CD4-positive, alpha-beta T cell treated with Interleukin-15 for 4 hours (primary cell): ENCODE data around the gene AHRR.
A peak's percentile ranks its signal among the peaks of the same experiment; 100 is the strongest.

Experiments
- DNase-seq: peaks from one replicate; pipeline ENCODE4 v3.0.0-alpha.2; 2020; ENCODE audit warnings: low spot score

The AHRR gene

DNA sequence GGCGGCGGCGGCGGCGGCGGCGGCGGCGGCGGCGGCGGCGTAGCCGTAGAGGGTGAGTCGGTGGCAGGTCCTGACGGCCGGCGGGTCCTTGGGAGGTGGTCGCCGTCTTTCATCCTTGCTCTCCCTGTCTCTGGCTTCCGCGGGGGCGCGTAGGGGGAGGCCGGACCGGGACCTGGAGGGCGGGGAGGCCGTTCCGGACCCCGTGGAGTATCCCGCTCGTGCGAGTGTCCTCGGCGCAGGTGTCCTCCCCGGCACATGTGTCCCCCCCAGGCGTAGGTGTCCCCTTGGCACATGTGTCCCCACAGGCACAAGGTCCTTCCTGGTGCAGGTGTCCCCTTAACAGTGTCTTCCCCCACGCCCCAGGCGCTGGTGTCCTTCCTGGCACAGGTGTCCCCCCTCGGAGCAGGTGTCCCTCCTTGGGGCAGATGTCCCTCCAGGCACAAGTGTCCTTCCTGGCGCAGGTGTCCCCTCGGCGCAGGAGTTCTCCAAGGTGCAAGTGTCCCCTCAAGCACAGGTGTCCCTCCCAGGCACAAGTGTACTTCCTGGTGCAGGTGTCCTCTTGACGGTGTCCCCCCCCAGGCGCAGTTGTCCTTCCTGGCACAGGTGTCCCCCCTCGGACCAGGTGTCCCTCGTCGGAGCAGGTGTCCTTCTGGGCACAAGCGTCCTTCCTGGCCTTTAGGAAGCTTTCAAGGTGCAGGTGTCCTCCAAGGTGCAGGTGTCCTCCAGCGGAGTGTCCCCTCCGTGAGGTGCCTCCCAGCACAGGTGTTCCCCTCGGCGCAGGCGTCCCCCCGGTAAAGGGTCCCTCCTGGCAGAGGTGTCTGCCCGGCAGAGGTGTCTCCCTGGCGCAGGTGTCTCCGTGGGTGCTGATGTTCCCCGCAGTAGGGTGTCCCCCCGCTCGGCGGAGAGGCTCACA lies 122.0 kb downstream of the AHRR start:
- peak; percentile 18 for DNase-seq

DNA sequence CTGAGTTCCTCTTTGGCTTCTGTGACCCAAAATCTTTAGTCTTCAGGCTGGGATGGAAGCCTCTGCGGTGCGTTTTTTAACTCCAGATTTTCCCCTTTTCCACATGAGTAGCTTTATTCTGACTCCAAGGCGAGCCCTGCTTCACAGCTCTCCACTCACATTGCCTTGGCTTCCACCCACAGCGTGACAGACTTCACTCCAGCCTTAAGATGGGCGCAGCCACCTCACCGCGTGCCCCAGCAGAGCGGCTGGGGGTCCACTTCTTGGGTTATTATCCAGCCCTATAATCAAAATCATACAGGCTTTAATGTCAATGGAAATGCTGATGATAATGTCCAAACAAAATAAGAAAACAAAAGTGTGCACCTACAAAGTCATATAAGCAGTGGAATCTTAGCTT lies 122.7 kb downstream of the AHRR start:
- DNase-seq: no peak

DNA sequence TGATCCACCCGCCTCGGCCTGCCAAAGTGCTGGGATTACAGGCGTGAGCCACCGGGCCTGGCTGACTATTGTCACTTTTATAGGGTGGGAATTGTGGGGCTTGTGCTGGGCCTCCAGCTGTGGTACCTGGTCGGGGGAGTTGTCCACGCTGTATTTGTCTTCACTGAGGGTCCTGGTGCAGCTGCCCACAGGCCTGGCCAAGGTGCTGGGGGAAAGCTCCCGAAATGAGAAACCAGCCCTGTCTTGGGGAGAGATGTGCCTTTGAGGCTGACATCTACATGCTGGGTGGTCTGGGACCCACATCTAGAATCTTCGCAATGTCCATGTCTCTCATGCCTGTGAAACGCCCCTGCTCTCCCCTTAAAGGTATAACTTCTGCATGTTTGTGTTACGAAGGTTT lies 124.1 kb downstream of the AHRR start:
- DNase-seq: no peak

DNA sequence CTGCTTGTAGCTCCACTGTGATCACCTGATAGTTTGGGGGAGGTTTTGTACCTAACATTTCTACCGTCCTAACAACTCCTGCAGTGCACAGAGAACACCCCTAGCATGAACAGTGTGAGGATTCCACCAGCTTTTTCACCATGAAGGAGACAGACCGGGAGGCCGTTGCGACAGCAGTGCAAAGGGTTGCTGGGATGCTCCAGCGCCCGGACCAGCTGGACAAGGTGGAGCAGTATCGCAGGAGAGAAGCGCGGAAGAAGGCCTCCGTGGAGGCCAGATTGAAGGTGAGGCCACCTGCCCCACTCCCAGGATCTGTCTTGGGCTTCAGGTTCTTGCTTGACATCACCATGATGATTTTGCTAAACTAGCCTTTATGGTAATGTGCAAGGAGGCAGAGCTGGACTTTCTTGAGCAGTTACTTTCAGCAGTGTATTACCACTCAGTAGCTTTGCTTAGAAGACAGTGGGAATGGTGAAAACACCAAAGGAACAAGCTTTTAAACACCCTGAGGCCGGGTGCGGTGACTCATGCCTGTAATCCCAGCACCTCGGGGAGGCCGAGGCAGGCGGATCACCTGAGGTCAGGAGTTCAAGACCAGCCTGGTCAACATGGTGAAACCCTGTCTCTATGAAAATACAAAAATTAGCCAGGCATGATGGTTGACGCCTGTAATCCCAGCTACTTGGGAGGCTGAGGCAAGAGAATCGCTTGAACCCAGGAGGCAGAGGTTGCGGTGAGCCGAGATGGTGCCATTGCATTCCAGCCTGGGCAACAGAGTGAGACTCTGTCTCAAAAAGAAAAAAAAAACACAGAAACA lies 124.8 kb downstream of the AHRR start:
- DNase-seq: no peak

DNA sequence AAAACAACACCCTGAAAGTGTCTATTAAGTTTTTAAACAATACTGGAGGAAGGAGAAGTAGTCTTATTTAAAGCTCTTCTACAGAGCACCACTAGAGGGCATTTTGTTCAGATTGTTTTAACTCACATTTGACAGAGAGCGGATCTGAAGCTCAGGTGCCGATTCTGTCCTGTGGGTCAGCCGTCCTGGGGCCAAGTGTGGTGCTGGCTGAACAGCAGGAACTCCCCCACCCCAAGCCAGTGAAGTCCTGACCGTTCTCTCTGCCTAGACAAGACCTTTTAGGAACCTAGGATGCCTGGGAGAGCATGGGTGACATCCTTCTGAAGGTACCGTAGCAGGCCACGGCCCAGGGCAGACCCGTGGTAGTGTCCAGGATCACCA lies 125.4 kb downstream of the AHRR start:
- DNase-seq: peak; percentile 44

DNA sequence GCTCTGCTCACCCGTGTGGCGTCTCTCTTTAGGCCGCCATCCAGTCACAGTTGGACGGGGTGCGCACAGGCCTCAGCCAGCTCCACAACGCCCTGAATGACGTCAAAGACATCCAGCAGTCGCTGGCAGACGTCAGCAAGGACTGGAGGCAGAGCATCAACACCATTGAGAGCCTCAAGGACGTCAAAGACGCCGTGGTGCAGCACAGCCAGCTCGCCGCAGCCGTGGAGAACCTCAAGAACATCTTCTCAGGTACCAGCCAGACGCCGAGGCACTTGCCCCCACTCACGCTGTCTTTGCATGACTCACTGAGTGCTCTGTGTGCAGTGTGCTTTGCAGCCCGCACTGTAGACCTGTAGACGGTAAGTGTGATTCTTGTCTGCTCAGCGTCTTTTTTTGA lies 126.0 kb downstream of the AHRR start:
- no peak for DNase-seq

DNA sequence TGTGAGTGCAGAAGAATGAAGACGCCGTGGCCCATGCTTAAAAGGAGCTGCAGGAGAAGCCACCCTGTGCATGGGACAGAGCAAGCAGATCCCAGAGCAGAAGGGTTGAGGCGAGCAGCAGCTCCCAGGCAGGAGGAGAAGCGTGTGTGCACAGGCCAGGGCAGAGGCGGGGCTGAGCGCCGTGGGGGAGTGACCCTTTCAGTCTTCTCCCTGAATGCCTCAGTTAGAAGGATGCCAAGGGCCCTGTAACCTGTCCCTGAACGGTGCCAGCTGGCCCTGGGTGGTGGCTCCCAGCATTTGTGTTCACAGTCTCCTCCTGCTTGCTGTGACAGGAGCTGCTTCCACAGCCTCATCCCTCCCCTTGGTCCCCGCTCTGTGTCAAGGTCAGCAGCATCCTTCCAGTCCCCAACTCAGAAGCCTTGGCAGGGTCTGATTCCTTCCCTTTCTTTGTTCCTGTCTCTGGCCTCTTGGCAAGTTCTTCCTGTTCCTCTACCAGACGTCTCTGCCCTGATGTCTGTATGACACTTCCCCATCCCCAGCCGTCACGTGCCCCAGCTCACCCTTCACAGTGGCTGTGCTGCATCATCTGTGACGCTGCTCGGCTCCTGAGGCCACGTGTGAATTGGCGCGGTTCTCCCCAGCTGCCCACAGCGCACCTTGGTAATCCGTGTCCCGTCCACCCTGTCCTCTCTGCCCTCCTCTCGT lies 126.7 kb downstream of the AHRR start:
- no peak for DNase-seq

DNA sequence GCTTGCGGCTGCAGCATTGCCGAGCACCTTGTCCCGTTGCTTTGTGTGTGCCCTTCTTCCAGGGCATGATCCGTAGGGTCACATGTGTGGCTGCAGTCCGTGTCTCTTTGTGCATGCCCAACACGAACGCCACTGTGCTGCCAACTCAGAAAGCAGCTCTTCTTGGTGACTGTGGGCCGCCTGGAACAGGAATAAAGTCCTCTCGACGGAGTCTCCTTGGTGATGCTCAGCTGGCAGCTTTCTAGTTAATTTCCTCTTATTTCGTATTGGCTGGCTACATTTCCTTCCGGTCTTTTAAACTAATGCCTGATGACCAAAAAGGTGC lies 127.2 kb downstream of the AHRR start:
- DNase-seq: no peak

DNA sequence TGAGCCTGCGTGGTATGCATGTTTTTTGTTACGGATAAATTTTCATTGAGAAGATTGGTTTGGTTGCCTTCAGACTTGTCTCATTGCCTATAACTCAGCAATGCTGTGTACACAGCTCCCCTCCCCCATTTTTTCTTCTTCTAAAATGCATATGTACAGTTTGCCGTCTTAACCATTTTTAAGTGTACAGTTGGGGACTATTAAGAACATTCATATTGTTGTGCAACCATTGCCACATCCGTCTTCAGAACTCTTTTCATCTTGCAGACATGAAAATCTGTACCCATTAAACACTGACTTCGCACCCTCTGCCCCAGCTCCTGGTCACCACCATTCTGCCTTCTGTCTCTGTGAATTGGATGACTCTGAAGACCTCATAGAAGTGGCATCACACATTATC lies 127.6 kb downstream of the AHRR start:
- DNase-seq: no peak

DNA sequence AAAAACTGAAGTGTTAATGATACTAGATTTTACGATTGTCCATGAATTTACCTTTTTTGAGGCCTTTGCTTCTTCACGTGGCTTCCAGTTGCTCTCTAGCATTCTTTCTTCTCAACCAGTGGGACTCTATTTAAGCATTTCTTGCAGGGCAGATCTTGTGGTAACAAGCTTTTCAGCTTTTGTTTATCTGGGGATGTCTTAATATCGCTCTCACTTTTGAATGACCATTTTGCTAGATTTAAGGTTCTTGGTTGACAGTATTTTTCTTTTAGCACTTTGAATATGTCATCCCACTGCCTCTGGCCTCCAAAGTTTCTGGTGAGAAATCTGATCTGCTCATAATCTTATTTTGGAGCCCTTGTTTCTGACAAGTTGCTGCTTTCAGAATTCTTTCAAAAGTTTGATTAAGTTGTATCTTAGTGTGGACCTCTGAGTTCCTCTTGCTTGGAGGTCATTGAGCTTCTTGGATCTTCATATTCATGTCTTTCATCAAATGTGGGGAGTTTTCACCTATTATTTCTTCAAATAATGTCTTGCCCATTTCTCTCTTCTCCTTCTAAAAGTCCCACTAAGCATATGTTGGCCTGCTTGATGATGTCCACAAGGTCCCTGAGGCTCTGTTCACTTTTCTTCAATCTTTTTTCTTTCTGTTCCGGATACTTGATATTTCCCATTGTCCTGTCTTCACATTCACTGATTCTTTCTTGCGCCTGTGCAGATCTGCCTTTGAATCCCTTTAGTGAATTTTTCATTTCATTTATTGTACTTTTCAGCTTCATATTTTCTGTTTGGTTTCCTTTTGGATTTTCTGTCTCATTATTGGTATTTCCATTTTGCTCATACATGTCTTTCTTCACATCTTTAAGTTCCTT lies 130.3 kb downstream of the AHRR start:
- no peak for DNase-seq

DNA sequence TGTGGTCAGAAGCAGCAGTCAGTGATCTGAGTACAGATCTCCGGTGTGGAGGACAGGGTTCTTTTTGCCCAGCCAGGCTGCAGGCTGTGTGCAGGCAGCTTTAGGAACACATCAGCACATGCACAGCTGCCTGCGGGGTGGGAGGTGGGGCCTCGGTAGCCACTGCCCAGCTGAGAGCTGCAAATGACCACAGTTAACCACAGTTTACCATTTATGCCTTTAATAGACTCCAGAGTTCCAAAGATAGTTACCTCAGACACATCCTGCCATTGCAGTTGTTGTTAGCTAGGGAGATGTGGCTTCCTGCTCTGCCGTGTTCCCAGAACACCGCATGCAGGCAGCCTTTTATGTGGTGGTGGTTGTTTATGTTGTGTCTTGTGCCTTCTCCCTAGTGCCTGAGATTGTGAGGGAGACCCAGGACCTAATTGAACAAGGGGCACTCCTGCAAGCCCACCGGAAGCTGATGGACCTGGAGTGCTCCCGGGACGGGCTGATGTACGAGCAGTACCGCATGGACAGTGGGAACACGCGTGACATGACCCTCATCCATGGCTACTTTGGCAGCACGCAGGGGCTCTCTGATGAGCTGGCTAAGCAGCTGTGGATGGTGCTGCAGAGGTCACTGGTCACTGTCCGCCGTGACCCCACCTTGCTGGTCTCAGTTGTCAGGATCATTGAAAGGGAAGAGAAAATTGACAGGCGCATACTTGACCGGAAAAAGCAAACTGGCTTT lies 131.6 kb downstream of the AHRR start:
- DNase-seq: no peak

DNA sequence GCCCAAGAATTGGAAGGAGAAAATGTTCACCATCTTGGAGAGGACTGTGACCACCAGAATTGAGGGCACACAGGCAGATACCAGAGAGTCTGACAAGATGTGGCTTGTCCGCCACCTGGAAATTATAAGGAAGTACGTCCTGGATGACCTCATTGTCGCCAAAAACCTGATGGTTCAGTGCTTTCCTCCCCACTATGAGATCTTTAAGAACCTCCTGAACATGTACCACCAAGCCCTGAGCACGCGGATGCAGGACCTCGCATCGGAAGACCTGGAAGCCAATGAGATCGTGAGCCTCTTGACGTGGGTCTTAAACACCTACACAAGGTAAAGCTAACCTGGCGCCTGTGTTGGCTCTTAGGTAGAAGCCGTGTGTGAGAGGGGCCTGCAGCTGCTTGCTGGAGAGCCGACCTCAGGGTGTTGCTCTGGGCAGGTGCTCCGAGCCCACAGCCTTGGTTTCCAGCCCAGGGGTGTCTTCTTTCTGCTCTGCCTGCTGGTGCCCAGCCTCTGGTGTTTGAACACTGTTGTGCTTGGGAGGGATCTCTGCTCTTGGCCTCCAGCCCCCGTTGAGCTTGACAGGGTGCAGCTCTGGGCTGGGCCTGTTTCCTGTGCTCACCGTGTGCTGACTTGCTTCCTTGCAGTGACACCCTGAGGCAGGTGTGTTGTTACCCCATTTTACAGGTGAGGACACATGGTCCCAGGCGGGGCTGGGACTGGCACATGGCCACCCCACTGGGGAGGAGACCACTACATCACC lies 132.4 kb downstream of the AHRR start:
- DNase-seq: no peak

DNA sequence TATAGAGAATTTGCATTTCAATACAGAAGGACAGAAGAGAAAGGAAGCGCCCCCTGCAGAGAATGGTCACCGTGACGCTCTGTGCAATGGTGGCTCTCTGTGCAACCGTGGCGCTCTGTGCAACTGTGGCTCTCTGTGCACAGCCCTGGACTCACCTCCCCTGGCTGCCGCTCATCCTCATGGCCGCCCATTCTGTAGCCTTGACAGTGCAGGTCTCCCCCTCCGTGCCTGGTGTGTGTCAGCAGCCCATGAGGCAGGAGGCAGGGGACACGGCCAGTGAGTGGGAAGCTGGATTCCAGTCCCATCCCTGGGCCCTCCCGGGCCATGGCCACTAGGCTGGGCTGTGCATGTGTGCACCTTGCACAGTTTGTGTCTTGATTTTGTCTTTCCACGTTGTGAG lies 133.4 kb downstream of the AHRR start:
- no peak for DNase-seq

DNA sequence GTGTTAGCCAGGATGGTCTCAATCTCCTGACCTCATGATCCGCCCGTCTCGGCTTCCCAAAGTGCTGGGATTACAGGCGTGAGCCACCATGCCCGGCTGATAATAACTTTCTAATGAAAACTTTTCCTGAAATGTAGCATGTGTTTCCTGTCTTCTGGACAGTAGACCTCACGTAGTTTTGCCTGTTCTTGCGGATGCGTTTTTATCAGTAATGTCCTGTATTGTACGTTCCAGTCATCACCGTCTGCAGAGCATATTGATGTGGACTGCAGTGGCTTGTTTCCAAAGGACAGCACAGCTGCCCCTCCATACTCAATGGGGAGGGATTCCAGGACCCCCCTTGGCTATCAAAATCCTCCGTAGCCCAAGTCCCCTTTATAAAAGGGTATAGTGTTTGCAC lies 134.3 kb downstream of the AHRR start:
- no peak for DNase-seq

DNA sequence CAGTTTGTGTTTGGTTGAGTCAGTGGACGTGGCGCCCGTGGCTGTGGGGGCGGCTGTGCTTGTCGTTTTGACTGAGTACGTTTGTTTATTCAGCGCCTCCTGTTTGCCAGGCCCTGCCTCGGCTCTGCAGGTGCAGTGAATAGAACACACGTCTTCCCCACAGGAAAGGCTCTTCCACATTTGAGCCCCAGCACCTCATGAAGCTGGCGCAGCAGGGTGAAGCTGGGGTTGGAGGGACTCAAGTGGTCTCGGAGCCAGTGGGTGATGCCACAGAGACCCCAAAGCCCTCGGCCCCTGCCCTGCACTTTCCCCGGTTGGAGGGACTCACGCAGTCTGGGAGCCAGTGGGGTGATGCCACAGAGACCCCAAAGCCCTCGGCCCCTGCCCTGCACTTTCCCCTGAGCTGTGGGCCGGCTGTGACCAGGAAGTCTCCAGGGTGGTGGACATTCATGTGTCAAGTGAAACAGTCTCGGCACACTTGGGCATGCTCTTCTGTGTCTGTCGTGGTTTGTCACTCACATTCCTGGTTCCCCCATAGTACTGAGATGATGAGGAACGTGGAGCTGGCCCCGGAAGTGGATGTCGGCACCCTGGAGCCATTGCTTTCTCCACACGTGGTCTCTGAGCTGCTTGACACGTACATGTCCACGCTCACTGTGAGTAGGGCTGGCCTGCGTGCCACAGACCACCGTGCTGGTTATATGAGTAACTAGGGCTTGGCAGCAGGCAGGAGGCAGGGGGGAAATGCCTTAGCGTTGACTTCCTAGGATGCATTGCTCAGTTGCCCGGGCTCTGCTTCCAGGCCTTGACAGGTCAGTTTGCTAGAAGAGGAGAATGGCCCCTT lies 135.1 kb downstream of the AHRR start:
- DNase-seq: no peak

DNA sequence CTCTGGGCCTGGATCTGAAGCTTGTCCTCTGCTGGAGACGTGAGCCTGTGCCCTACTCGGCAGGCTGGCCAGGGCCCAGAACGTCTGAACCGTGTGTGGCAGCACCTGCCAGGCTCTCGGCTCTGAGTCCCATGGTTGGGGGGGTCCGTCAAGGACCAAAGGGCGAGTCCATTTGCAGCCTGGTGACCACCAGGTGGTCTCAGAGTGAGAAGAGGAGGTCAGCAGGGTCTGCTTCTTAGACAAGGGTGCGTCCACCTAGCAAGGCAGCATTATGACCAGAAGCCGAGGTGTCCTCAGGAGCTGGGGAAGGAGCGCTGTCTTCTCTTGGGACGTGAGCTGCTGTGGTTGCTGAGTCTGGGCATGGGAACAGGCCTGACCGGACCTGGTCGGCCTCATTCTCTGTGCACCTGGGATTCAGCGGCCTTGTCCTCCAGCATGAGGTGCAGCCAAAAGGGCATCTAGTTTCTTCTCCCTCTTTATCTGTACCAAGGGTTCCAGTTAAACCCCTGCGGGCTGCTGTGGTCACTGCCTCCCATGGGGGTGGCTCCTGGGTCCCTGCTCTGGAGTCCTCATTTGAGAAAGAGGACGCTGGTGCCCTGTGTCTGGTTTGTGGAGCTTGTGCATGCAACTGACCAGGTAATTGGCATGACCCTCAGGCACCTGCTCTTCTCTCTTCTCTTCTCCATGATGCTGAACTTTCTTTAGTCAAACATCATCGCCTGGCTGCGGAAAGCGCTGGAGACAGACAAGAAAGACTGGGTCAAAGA lies 135.9 kb downstream of the AHRR start:
- no peak for DNase-seq

DNA sequence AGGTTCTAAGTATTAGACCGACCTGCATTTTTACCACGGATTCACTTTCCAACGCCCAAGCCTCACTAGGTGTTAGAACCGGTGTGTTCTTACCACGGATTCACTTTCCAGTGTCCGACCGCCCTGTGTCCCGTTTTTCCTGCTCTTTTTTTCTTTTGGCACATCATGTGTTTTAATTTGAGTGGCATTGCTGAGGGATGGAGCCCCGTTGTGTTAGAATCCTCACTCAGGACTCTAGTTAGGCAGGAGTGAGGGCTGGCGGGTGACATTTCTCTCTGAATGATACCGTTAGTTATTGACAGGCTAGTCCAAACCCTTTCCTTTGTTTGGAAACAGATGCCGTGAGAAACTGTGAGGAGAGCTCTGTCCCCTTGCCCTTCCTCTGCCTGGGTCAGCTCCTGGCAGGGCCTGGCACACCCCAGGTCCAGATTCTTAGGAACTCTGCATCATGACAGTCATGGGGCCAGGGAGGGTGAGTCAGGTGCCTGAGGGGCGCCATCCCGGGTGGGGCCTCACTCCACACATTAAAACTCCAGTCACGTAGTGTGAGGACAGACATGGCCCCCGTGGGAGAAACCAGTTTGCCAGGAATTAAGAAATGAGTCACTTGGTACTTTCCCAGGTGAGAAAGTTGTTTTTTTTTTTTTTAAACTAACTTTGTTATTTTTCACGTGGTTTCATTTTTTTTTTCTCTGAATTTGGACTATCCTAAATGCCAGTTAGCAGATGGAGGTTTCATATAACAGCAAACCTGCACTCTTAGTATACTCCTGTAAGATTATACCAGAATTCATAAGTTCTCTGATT lies 137.2 kb downstream of the AHRR start:
- peak; percentile 55 for DNase-seq
